Measurements from ENCODE around the gene MCUR1.

DNA sequence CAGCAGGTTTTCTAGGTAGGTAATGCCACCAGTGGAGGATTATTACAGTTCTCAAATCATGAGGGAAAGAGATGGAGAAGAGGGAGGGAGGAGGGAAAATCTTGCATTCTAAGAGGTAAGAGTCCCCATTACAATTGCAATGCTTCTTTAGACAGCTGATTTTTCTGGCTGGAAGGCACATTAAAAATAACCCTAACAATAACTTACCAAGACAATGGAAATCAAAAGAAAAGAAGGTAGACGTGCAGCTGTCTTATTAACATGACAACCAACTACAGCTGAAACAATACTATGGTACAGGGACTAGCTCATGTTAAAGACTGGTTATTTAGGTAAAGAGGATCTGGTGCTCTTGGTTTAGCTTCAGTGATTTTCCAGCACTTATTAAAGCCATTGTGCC is 24.6 kb downstream of the MCUR1 start:
- TF ChIP-seq CTCF (conservative IDR thresholded peaks at IDR 0.05 in 1 of 2, IDR thresholded peaks at IDR 0.05 in 1 of 2; ENCODE audit: extremely low read depth in 1 of 2, insufficient read depth in 1 of 2, low read depth in 1 of 2, low read length in 2 of 2) (no peak), EZH2 (IDR thresholded peaks at IDR 0.05; ENCODE audit: borderline replicate concordance, low read length) (no peak)
